Fibroblast of skin of back (primary cell): ENCODE measurements around the gene ROM1.
A peak's percentile ranks its signal among the peaks of the same experiment; 100 is the strongest.
"Not testable (repeated sequence)": the region's sequence is repeated elsewhere in the genome, so short reads cannot be mapped to it uniquely, and the experiment has no call there.

Source experiments
- DNase-seq: peaks from one replicate; pipeline ENCODE4 v3.0.0-alpha.2; 2013

Gene ROM1

DNA sequence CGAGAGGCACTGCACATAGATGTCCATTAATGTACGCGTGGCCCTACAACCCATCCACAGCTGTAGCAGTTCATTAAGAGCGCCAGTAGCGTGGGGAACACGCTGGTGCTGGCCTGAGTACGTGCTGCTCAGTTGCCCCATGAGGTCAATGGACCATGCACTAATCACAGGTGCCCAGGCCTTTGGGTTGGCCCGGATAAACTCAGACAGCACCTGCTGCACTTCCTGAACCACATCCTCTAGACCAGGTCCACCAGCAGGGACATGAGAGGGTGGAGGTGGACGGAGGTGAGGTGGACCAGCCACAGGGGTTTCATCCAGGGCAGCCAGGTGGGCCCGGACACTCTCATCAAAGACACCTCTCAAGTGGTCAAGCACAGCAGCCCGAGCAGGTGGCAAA is 36.4 kb downstream of the ROM1 start:
- DNase-seq: no peak

DNA sequence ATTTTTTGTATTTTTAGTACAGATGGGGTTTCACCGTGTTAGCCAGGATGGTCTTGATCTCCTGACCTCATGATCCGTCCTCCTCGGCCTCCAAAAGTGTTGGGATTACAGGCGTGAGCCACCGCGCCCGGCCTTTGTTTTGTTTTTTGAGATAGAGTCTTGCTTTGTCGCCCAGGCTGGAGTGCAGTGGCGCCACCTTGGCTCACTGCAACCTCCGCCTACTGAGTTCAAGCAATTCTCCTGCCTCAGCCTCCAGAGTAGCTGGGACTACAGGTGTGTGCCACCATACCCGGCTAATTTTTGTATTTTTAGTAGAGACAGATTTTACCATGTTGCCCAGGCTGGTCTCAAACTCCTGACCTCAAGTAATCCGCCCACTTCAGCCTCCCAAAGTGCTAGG is 37.2 kb downstream of the ROM1 start:
- DNase-seq: not testable (repeated sequence)

DNA sequence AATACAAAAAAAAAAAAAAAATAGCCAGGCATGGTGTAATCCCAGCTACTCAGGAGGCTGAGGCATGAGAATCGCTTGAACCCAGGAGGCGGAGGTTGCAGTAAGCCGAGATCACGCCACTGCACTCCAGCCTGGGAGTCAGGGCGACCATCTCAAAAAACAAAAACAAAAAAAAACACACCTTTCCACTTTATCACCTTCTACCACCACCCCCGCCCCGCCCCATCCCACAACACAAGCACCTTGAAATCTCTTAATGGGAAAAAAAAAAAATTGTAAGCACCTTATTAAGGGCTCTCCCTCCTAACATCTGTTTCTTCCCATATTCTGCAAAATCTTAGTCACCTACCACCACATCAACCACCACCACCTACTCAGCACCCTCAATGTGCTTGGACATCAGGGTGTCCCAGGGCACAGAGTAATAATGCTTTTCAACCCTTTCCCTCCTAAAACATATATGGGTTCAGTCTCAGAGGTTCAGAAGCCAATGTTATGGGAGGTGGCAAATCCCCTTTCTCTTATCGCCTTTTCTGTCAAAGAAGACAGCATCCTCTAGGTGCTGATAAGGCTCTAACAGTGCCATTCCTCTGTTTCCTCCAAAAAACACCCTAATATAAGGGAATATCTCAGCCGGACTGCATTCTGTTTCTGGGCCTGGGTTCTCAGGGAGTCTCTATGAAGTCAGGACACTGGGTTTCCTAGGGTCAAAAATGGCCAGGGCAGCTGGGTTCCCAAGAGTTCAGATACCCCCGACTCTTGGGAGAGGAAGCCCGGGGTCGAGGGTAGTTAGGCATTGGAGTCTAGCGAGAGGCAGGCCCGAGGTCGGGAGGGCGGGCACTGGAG is 39.3 kb downstream of the ROM1 start:
- DNase-seq: no peak

GRCh38 chr11:62654297-62654696 is 41.2 kb downstream of the ROM1 start:
- peak; percentile 7 for DNase-seq

DNA sequence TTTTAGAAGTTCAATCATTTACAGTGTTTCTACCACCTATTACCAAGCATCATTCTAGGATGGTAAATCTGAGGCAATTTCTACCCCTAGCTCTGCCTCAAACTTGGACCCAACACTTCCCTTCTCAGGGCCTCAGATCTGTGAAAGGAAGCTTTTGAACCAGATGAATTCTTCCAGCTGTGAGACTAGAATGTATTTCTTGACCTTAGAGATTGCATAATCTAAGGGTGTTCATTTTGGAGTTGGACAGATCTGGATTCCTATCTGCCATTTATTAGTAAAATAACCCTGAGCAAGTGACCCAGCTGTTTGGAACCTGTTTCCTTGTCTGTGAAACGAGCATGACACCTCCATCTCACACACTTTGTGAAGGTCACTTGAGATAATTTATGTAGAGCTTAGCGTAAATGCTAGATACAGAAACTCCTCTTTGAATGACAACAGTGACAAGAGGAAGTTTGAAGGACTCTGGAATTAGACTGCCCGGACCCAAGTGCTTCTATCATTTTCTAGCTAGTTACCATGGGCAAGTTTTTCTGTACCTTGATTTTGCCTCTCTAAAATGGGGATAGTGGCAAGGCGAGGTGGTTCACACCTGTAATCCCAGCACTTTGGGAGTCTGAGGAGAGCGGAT is 43.9 kb downstream of the ROM1 start:
- no peak for DNase-seq

GRCh38 chr11:62664405-62665074 is 51.5 kb downstream of the ROM1 start:
- DNase-seq: no peak
